Midbrain (tissue), 1 donor: Measurements from ENCODE around the gene CEP72.
A peak's percentile ranks its signal among the peaks of the same experiment; 100 is the strongest.
"Not testable (repeated sequence)": the region's sequence is repeated elsewhere in the genome, so short reads cannot be mapped to it uniquely, and the experiment has no call there.

Experiments
- DNase-seq: peaks from one replicate; lab custom pipeline; 2025; lab: John Stamatoyannopoulos, UW

Gene CEP72

GRCh38 chr5:685262-686171 lies 73.4 kb downstream of the CEP72 start:
- no peak for DNase-seq

GRCh38 chr5:686172-686523 lies 74.0 kb downstream of the CEP72 start:
- DNase-seq = not testable (repeated sequence)

GRCh38 chr5:686936-687335 lies 74.8 kb downstream of the CEP72 start:
- DNase-seq = not testable (repeated sequence)

GRCh38 chr5:688348-689010 lies 76.3 kb downstream of the CEP72 start:
- DNase-seq = not testable (repeated sequence)

GRCh38 chr5:690293-690692 lies 78.2 kb downstream of the CEP72 start:
- not testable (repeated sequence) for DNase-seq

- not testable (repeated sequence) for DNase-seq
These were observed 78.9 kb downstream of the CEP72 start for GRCh38 chr5:691049-691448.

GRCh38 chr5:691817-692528 lies 79.8 kb downstream of the CEP72 start:
- DNase-seq = no peak

- DNase-seq = not testable (repeated sequence)
These were observed 80.4 kb downstream of the CEP72 start for GRCh38 chr5:692529-693041.

GRCh38 chr5:693271-694041 lies 81.3 kb downstream of the CEP72 start, which contains the start of gene TPPP:
Gene TPPP (minus strand): TSS chr5:693352. CDS start chr5:678060, 15,292 bp downstream.
- DNase-seq = peak; percentile 84

GRCh38 chr5:694042-694431 lies 81.9 kb downstream of the CEP72 start:
- DNase-seq = not testable (repeated sequence)

GRCh38 chr5:695475-695874 lies 83.3 kb downstream of the CEP72 start:
- not testable (repeated sequence) for DNase-seq

GRCh38 chr5:696191-696590 lies 84.1 kb downstream of the CEP72 start:
- DNase-seq = not testable (repeated sequence)

- not testable (repeated sequence) for DNase-seq
These were observed 84.9 kb downstream of the CEP72 start for GRCh38 chr5:696753-697702.
